PC-3 (cell line): ENCODE results near the gene NLRP10.

Experiments used
- CTCF ChIP-seq: fragments of 300-600 bp; sonication (generic); conservative IDR thresholded peaks from 2 replicates; pipeline ENCODE4 v1.5.1; 2017; ENCODE audit warnings: antibody characterized with exemption, low read depth, mild to moderate bottlenecking, low read length
- EZH2phosphoT487 ChIP-seq: fragments of 300-600 bp; sonication (generic); IDR thresholded peaks from 2 replicates; pipeline ENCODE4 v1.6.1; 2018; ENCODE audit warnings: mild to moderate bottlenecking, antibody characterized with exemption, low read length, borderline replicate concordance

DNA sequence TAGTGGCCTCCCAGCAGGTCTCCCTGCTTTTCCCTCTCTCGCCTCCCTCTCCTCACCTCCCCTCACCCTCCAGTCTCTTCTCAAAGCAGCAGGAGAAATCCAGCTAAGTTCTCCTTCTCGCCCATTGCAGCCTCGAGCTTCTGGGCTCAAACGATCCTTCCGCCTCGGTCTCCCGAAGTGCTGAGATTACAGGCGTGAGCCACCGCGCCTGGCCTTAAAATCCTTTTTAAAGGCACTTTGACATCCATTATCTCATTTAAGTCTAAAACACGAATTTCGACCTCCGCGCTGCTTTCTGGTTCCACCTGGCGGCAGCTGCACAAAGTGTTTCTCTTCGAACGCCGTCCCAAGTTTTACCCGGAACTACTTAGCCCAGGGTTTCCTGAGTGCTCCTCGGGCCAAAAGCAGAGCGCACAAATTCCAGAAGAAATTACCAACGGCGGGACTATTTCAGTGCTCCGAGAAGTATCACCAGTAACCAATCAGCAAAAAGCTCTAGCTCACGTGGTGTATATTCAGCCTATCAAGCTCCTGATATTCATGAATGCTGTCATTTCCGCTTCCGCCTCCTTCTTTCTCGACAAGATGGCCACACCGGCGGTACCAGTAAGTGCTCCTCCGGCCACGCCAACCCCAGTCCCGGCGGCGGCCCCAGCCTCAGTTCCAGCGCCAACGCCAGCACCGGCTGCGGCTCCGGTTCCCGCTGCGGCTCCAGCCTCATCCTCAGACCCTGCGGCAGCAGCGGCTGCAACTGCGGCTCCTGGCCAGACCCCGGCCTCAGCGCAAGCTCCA lies 21.7 kb upstream of the NLRP10 start, which contains the start of gene EIF3F:
- TF ChIP-seq CTCF (peak; percentile 85), EZH2phosphoT487 (no peak)
